NCI-H345 treated with DMSO at 0.1 percent for 48 hours (cell line): ENCODE measurements around the gene ALKBH1.
A peak's percentile ranks its signal among the peaks of the same experiment; 100 is the strongest.
"Not testable (repeated sequence)": the region's sequence is repeated elsewhere in the genome, so short reads cannot be mapped to it uniquely, and the experiment has no call there.

ENCODE experiments used
- DNase-seq: peaks from one replicate; lab custom pipeline; 2025; ENCODE audit not compliant: unreplicated experiment; lab: John Stamatoyannopoulos, UW

The ALKBH1 gene

GRCh38 chr14:77674931-77675330 is 32.9 kb downstream of the ALKBH1 start:
- DNase-seq = no peak

- no peak for DNase-seq
These were observed 34.6 kb downstream of the ALKBH1 start for GRCh38 chr14:77673193-77673592.

- DNase-seq = no peak
These were observed 40.5 kb downstream of the ALKBH1 start for GRCh38 chr14:77667331-77667730.

- DNase-seq = no peak
These were observed 44.5 kb downstream of the ALKBH1 start for GRCh38 chr14:77663293-77663692.

GRCh38 chr14:77661562-77661961 is 46.3 kb downstream of the ALKBH1 start:
- not testable (repeated sequence) for DNase-seq

GRCh38 chr14:77660754-77661153 is 47.1 kb downstream of the ALKBH1 start:
- DNase-seq = peak; percentile 82

GRCh38 chr14:77659831-77660230 is 48.0 kb downstream of the ALKBH1 start:
- DNase-seq = no peak

GRCh38 chr14:77657280-77657679 is 50.5 kb downstream of the ALKBH1 start:
- no peak for DNase-seq

GRCh38 chr14:77654001-77654441 is 53.8 kb downstream of the ALKBH1 start:
- peak; percentile 92 for DNase-seq

GRCh38 chr14:77649326-77649725 is 58.5 kb downstream of the ALKBH1 start:
- DNase-seq = no peak

- no peak for DNase-seq
These were observed 59.2 kb downstream of the ALKBH1 start for GRCh38 chr14:77648520-77649200.

GRCh38 chr14:77647853-77648252 is 60.0 kb downstream of the ALKBH1 start:
- DNase-seq = no peak

GRCh38 chr14:77646907-77647306 is 60.9 kb downstream of the ALKBH1 start:
- no peak for DNase-seq

- DNase-seq = no peak
These were observed 62.1 kb downstream of the ALKBH1 start for GRCh38 chr14:77645520-77646230.

GRCh38 chr14:77642407-77642806 is 65.4 kb downstream of the ALKBH1 start:
- no peak for DNase-seq

GRCh38 chr14:77641534-77642341 is 66.1 kb downstream of the ALKBH1 start:
- no peak for DNase-seq

- no peak for DNase-seq
These were observed 66.9 kb downstream of the ALKBH1 start for GRCh38 chr14:77640756-77641533.

- no peak for DNase-seq
These were observed 69.1 kb downstream of the ALKBH1 start for GRCh38 chr14:77638771-77639171.

GRCh38 chr14:77635869-77636268 is 72.0 kb downstream of the ALKBH1 start:
- not testable (repeated sequence) for DNase-seq

- DNase-seq = not testable (repeated sequence)
These were observed 72.4 kb downstream of the ALKBH1 start for GRCh38 chr14:77635466-77635865.

GRCh38 chr14:77630111-77630510 is 77.7 kb downstream of the ALKBH1 start:
- no peak for DNase-seq
